Kidney (tissue), 14 donors: ENCODE data around the gene CRKL. TPM values are rescaled to one million over a fixed set of nuclear protein-coding genes. Genes with fewer than 3 reads are reported as not detected.

ENCODE experiments used
- DNase-seq, 5 donors: peaks; one replicate each; pipeline ENCODE4 v3.0.0-alpha.2; 2013 to 2020
- FAIRE-seq: peaks from 2 replicates; lab custom pipeline; 2012; peaks lifted over from hg19 to GRCh38; lab: Jason Lieb, UNC
- H3K27ac ChIP-seq, 2 donors: one replicate each; pipeline ENCODE4 v1.7.0; 2013; ENCODE audit warnings: low read depth in 2 of 2, low read length in 2 of 2, inconsistent platforms in 1 of 2
- H3K27me3 ChIP-seq: one replicate; pipeline ENCODE4 v1.7.1; 2013; ENCODE audit warnings: low read length, inconsistent platforms; ENCODE audit not compliant: control insufficient read depth, insufficient read depth
- H3K36me3 ChIP-seq, 3 donors: one replicate each; pipeline versions ENCODE4 v1.7.0 to v1.7.1; 2013; ENCODE audit warnings: low read length in 3 of 3, control low read depth in 1 of 3, inconsistent platforms in 1 of 3; ENCODE audit not compliant: insufficient read depth in 3 of 3, control insufficient read depth in 2 of 3
- H3K4me1 ChIP-seq, 3 donors: one replicate each; pipeline versions ENCODE4 v1.7.0 to v1.7.1; 2013; ENCODE audit warnings: low read length in 3 of 3, inconsistent platforms in 1 of 3, low read depth in 1 of 3; ENCODE audit not compliant: control insufficient read depth in 2 of 3, insufficient read depth in 2 of 3
- H3K4me3 ChIP-seq, 3 donors: one replicate each; pipeline versions ENCODE4 v1.7.0 to v1.8.1; 2013; ENCODE audit warnings: low read length in 3 of 3, control low read depth in 1 of 3, inconsistent platforms in 1 of 3
- H3K9ac ChIP-seq, 3 donors: one replicate each; pipeline versions ENCODE4 v1.7.0 to v1.7.1; 2013; ENCODE audit warnings: low read length in 3 of 3, control low read depth in 1 of 3, inconsistent platforms in 1 of 3
- H3K9me3 ChIP-seq, 3 donors: one replicate each; pipeline versions ENCODE4 v1.7.0 to v1.7.1; 2013; ENCODE audit warnings: low read length in 3 of 3, control low read depth in 1 of 3, inconsistent platforms in 1 of 3; ENCODE audit not compliant: control insufficient read depth in 2 of 3, insufficient read depth in 1 of 3
- intact Hi-C: fragments of 100-400 bp; cut with DNase I; formaldehyde crosslinking; loops from one replicate; pipeline ENCODE4 v1.11.1; 2022
- polyA plus RNA-seq: library from polyadenylated mRNA; stranded (reverse); fragments of 350-450 nt; fragmentation: Illumina TruSeq; extraction: RNeasy Lipid Tissue Mini Kit (QIAGEN cat#74804); gene quantifications from one replicate; pipeline ENCODE4 v1.2.3, GENCODE V29; 2014; ENCODE audit warnings: low read depth, low replicate concordance; ENCODE audit not compliant: insufficient read depth
- total RNA-seq: library from RNA; stranded (reverse); fragmentation: NEBNext Ultra II Directional; extraction: Animal tissue kit (Norgen Biotek cat#: 25700); gene quantifications from one replicate; pipeline ENCODE4 v1.2.1, GENCODE V29; 2021
- TF ChIP-seq, protein P1 (sequence below): IDR thresholded peaks from 3 replicates; pipeline ENCODE4 v1.5.1; 2012; ENCODE audit warnings: mild to moderate bottlenecking, moderate library complexity, borderline replicate concordance; ENCODE audit not compliant: insufficient read depth; ENCODE audit errors: extremely low read depth
- donor health status: control.
- donor health status: control.
- donor health status: control.
- donor health status: control.
- donor health status: control.
- donor health status: DM: yes; HTN: yes; CAD: no.
- donor health status: Normal renal cell carcinoma (clear cell type).

Gene CRKL
- total and polyA plus RNA-seq, 2 donors from 2014 or later = 11.9 to 44.7 TPM

- peaks cover 6 to 17% (median 9%) of the 10 kb centered on the region in 3 donors for H3K36me3 ChIP-seq
- intact Hi-C loops = no loop called here
- TF ChIP-seq, protein P1, sequence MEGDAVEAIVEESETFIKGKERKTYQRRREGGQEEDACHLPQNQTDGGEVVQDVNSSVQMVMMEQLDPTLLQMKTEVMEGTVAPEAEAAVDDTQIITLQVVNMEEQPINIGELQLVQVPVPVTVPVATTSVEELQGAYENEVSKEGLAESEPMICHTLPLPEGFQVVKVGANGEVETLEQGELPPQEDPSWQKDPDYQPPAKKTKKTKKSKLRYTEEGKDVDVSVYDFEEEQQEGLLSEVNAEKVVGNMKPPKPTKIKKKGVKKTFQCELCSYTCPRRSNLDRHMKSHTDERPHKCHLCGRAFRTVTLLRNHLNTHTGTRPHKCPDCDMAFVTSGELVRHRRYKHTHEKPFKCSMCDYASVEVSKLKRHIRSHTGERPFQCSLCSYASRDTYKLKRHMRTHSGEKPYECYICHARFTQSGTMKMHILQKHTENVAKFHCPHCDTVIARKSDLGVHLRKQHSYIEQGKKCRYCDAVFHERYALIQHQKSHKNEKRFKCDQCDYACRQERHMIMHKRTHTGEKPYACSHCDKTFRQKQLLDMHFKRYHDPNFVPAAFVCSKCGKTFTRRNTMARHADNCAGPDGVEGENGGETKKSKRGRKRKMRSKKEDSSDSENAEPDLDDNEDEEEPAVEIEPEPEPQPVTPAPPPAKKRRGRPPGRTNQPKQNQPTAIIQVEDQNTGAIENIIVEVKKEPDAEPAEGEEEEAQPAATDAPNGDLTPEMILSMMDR = no peak
- H3K4me1 ChIP-seq = peaks cover 0 to 23% (median 21%) of the 10 kb centered on the region in 3 donors
- H3K27me3 ChIP-seq = no peaks in the 10 kb centered on the region
- no peak for FAIRE-seq
- no peaks in the 10 kb centered on the region for H3K9me3 ChIP-seq
- H3K9ac ChIP-seq = no peak overlapping the region
- H3K27ac ChIP-seq = no peak overlapping the region
- H3K4me3 ChIP-seq = no peak overlapping the region
- DNase-seq = no peak
Measured at GRCh38 chr22:20953668-20954500, 36.7 kb downstream of the CRKL start.

DNA sequence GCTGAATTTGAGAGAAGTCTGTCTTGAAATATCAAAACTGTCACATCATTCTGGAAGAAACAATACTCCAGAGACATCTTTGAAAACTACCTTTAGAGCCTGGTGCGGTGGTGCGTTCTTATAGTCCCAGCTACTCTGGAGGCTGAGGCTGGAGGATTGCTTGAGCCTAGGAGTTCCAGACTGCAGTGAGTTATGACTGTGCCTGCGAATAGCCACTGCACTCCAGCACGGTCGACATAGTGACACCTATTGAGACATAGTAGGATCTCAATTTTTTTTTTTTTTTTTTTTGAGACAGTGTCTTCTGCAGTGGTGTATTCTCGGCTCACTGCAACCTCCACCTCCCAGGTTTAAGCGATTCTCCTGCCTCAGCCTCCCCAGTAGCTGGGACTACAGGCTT lies 38.3 kb downstream of the CRKL start:
- no peak overlapping the region for H3K9ac ChIP-seq
- H3K4me3 ChIP-seq = no peak overlapping the region
- FAIRE-seq = no peak
- intact Hi-C loops = no loop called here
- DNase-seq = no peak
- peaks cover 4 to 11% (median 9%) of the 10 kb centered on the region in 3 donors for H3K36me3 ChIP-seq
- no peaks in the 10 kb centered on the region for H3K27me3 ChIP-seq
- no peaks in the 10 kb centered on the region for H3K9me3 ChIP-seq
- H3K27ac ChIP-seq = no peak overlapping the region
- H3K4me1 ChIP-seq = peaks cover 0 to 23% (median 19%) of the 10 kb centered on the region in 3 donors
- TF ChIP-seq, protein P1 = no peak

- H3K4me1 ChIP-seq = peaks cover 0 to 17% (median 9%) of the 10 kb centered on the region in 3 donors
- FAIRE-seq (no peak), DNase-seq (peak in 3 of 5 donors; percentile 41 to 59 (median 55))
- no peaks in the 10 kb centered on the region for H3K27me3 ChIP-seq
- TF ChIP-seq, protein P1 = no peak
- intact Hi-C loops = no loop called here
- H3K27ac ChIP-seq = peak overlapping the region; percentile 41 to 51
- H3K36me3 ChIP-seq = peaks cover 0 to 11% (median 3%) of the 10 kb centered on the region in 3 donors
- H3K4me3 ChIP-seq = peak overlapping the region in 2 of 3 donors; percentile 56 to 67
- H3K9ac ChIP-seq = peak overlapping the region in 1 of 3 donors; percentile 61
- no peaks in the 10 kb centered on the region for H3K9me3 ChIP-seq
Measured at GRCh38 chr22:20956258-20957101, 39.3 kb downstream of the CRKL start.
